H1 (cell line): ENCODE data around the gene TMEM140. TPM values are rescaled to one million over a fixed set of nuclear protein-coding genes. Genes with fewer than 3 reads are reported as not detected.

Experiments used
- CTCF ChIA-PET: fragments of 300-600 bp; sonication (Branson Sonifier 250); formaldehyde crosslinking; loops from one replicate; lab custom pipeline; 2021; ENCODE audit not compliant: partially characterized antibody; lab: Charles Lee
- POLR2A ChIA-PET: fragments of 300-600 bp; sonication (Branson Sonifier 250); formaldehyde crosslinking; loops from one replicate; lab custom pipeline; 2021; ENCODE audit warnings: inconsistent platforms; ENCODE audit not compliant: partially characterized antibody; lab: Charles Lee
- DNase-seq, 2 experiments: peaks; one replicate each; pipeline versions ENCODE4 v3.0.0 to v3.0.0-alpha.2; 2010 to 2022; ENCODE audit warnings: low spot score in 2 of 2, low read depth in 1 of 2, mixed read lengths in 1 of 2
- FAIRE-seq: peaks from 2 replicates; lab custom pipeline; 2011; peaks lifted over from hg19 to GRCh38; lab: Jason Lieb, UNC
- H2AFZ ChIP-seq: 2 replicates; pipeline ENCODE4 v1.8.1; 2012; ENCODE audit warnings: low read length, inconsistent platforms
- H2AK5ac ChIP-seq: 2 replicates; pipeline ENCODE4 v1.6.1; 2013; ENCODE audit warnings: low read depth, low read length
- H2BK120ac ChIP-seq: replicated peaks from 2 replicates; pipeline ENCODE3; 2013; ENCODE audit warnings: low read depth, low read length, inconsistent platforms
- H2BK12ac ChIP-seq: 2 replicates; pipeline ENCODE4 v1.6.1; 2013; ENCODE audit warnings: low read depth, low read length
- H2BK15ac ChIP-seq: 2 replicates; pipeline ENCODE4 v1.6.1; 2013; ENCODE audit warnings: low read length
- H2BK20ac ChIP-seq: 2 replicates; pipeline ENCODE4 v1.6.1; 2013; ENCODE audit warnings: low read length
- H2BK5ac ChIP-seq: 2 replicates; pipeline ENCODE4 v1.6.1; 2013; ENCODE audit warnings: low read depth, low read length
- H3K14ac ChIP-seq: 2 replicates; pipeline ENCODE4 v1.6.1; 2013; ENCODE audit warnings: inconsistent platforms; ENCODE audit not compliant: insufficient read length
- H3K18ac ChIP-seq: 2 replicates; pipeline ENCODE4 v1.6.1; 2013; ENCODE audit warnings: low read length; ENCODE audit errors: extremely low read depth
- H3K23ac ChIP-seq: 2 replicates; pipeline ENCODE4 v1.6.1; 2013; ENCODE audit warnings: inconsistent platforms; ENCODE audit not compliant: insufficient read length
- H3K23me2 ChIP-seq: 2 replicates; pipeline ENCODE4 v1.6.1; 2013; ENCODE audit warnings: low read depth, low read length
- H3K27ac ChIP-seq: 2 replicates; pipeline ENCODE4 v1.6.1; 2011; ENCODE audit warnings: low read depth, low read length, inconsistent platforms
- H3K27me3 ChIP-seq, 4 experiments: replicated peaks in 1 of 4; 1 replicate in 1 of 4; 2 replicates in 3 of 4; pipeline versions ENCODE4 v1.6.1 to v1.8.1; 2011 to 2013; ENCODE audit warnings: low read length in 3 of 4, mild to moderate bottlenecking in 3 of 4, inconsistent platforms in 2 of 4, mixed read lengths in 2 of 4, moderate library complexity in 1 of 4; ENCODE audit not compliant: control insufficient read depth in 3 of 4, insufficient read depth in 3 of 4; ENCODE audit errors: extremely low read depth in 1 of 4
- H3K36me3 ChIP-seq, 4 experiments: 2 replicates each; pipeline versions ENCODE4 v1.6.1 to v1.8.1; 2011 to 2013; ENCODE audit warnings: mild to moderate bottlenecking in 4 of 4, low read length in 3 of 4, moderate library complexity in 2 of 4, control low read depth in 1 of 4, inconsistent platforms in 1 of 4; ENCODE audit not compliant: insufficient read depth in 4 of 4, control insufficient read depth in 2 of 4
- H3K4ac ChIP-seq: replicated peaks from 2 replicates; pipeline ENCODE3; 2013; ENCODE audit warnings: low read length, low read depth, mixed read lengths, inconsistent platforms; ENCODE audit not compliant: insufficient read length
- H3K4me1 ChIP-seq, 4 experiments: replicated peaks in 1 of 4; 1 replicate in 1 of 4; 2 replicates in 3 of 4; pipeline versions ENCODE4 v1.6.1 to v1.8.1; 2011 to 2013; ENCODE audit warnings: low read length in 3 of 4, inconsistent platforms in 2 of 4, mixed read lengths in 1 of 4; ENCODE audit not compliant: insufficient read depth in 4 of 4, control insufficient read depth in 3 of 4
- H3K4me2 ChIP-seq, 2 experiments: 2 replicates each; pipeline versions ENCODE4 v1.6.1 to v1.8.1; 2011 to 2013; ENCODE audit warnings: low read depth in 2 of 2, low read length in 2 of 2, control low read depth in 1 of 2, inconsistent platforms in 1 of 2, mild to moderate bottlenecking in 1 of 2; ENCODE audit not compliant: insufficient read depth in 1 of 2
- H3K4me3 ChIP-seq, 4 experiments: fragments of 200-600, 300-600 bp in 1 of 4; sonication (generic), shearing (Covaris generic), sonication (Bioruptor Twin) in 1 of 4; 2 replicates each; pipeline versions ENCODE4 v1.5.1 to v1.8.1; 2011 to 2016; ENCODE audit warnings: low read length in 4 of 4, low read depth in 3 of 4, control low read depth in 2 of 4, inconsistent platforms in 2 of 4, mild to moderate bottlenecking in 2 of 4, mixed read lengths in 1 of 4, moderate library complexity in 1 of 4; ENCODE audit not compliant: insufficient read depth in 2 of 4; ENCODE audit errors: extremely low read depth in 1 of 4
- H3K56ac ChIP-seq: replicated peaks from 2 replicates; pipeline ENCODE3; 2013; ENCODE audit warnings: low read depth, mild to moderate bottlenecking, mixed read lengths, low read length, inconsistent platforms; ENCODE audit not compliant: insufficient read length
- H3K79me1 ChIP-seq: 2 replicates; pipeline ENCODE4 v1.6.1; 2013; ENCODE audit warnings: low read depth, low read length, control low read depth
- H3K79me2 ChIP-seq, 2 experiments: 2 replicates each; pipeline versions ENCODE4 v1.6.1 to v1.8.1; 2012 to 2013; ENCODE audit warnings: low read length in 2 of 2, mild to moderate bottlenecking in 2 of 2, inconsistent platforms in 1 of 2; ENCODE audit not compliant: insufficient read depth in 2 of 2, control insufficient read depth in 1 of 2
- H3K9ac ChIP-seq, 4 experiments: replicated peaks in 1 of 4; 1 replicate in 1 of 4; 2 replicates in 3 of 4; pipeline versions ENCODE4 v1.6.1 to v1.8.1; 2011 to 2013; ENCODE audit warnings: low read depth in 3 of 4, low read length in 3 of 4, control low read depth in 2 of 4, mild to moderate bottlenecking in 2 of 4, moderate library complexity in 2 of 4, inconsistent platforms in 1 of 4; ENCODE audit errors: extremely low read depth in 1 of 4
- H3K9me3 ChIP-seq, 2 experiments: 2 replicates each; pipeline versions ENCODE4 v1.6.1 to v1.8.1; 2012 to 2013; ENCODE audit warnings: mild to moderate bottlenecking in 2 of 2, moderate library complexity in 2 of 2, control low read depth in 1 of 2, inconsistent platforms in 1 of 2, low read depth in 1 of 2, low read length in 1 of 2, mixed read lengths in 1 of 2; ENCODE audit not compliant: insufficient read depth in 2 of 2
- H4K20me1 ChIP-seq, 2 experiments: replicated peaks in 1 of 2; 2 replicates each; pipeline versions ENCODE3 to v1.8.1; 2011 to 2013; ENCODE audit warnings: inconsistent platforms in 2 of 2, low read length in 2 of 2, mild to moderate bottlenecking in 1 of 2; ENCODE audit not compliant: insufficient read depth in 2 of 2, control insufficient read depth in 1 of 2
- H4K5ac ChIP-seq: 2 replicates; pipeline ENCODE4 v1.6.1; 2013; ENCODE audit warnings: low read length, low read depth, mixed read lengths, inconsistent platforms; ENCODE audit not compliant: insufficient read length
- H4K8ac ChIP-seq: 2 replicates; pipeline ENCODE4 v1.8.0; 2013; ENCODE audit warnings: mild to moderate bottlenecking, moderate library complexity, low read length, inconsistent platforms; ENCODE audit not compliant: insufficient read depth; ENCODE audit errors: extremely low read depth
- H4K91ac ChIP-seq: replicated peaks from 2 replicates; pipeline ENCODE3; 2013; ENCODE audit warnings: low read length, mixed read lengths, inconsistent platforms; ENCODE audit not compliant: insufficient read length
- CBX8 ChIP-seq: fragments of 300-800, 300-1000 bp; sonication (generic); IDR thresholded peaks from 2 replicates; pipeline ENCODE4 v1.7.1; 2016; ENCODE audit warnings: low read depth, low read length, borderline replicate concordance
- CTBP2 ChIP-seq: IDR thresholded peaks from 2 replicates; pipeline ENCODE4 v1.7.0; 2011; ENCODE audit warnings: borderline replicate concordance, mild to moderate bottlenecking, moderate library complexity, mixed read lengths, low read length; ENCODE audit not compliant: insufficient read depth, insufficient read length
- JUND ChIP-seq: IDR thresholded peaks from 2 replicates; pipeline ENCODE4 v1.6.1; 2011; ENCODE audit warnings: mild to moderate bottlenecking, improper control_type of control experiment, low read length
- NRF1 ChIP-seq: IDR thresholded peaks from 2 replicates; pipeline ENCODE4 v1.6.1; 2011; ENCODE audit warnings: mild to moderate bottlenecking, low read depth, low read length, improper control_type of control experiment
- SIRT6 ChIP-seq: IDR thresholded peaks from one replicate; pipeline ENCODE4 v1.7.1; 2012; ENCODE audit warnings: low read length, inconsistent platforms
- SP2 ChIP-seq: IDR thresholded peaks from 2 replicates; pipeline ENCODE4 v1.6.1; 2012; ENCODE audit warnings: mild to moderate bottlenecking, low read length, inconsistent platforms
- YY1 ChIP-seq: IDR thresholded peaks from 2 replicates; pipeline ENCODE4 v1.6.1; 2011; ENCODE audit warnings: low read depth, mild to moderate bottlenecking, low read length
- ZNF274 ChIP-seq: IDR thresholded peaks from 2 replicates; pipeline ENCODE4 v1.7.0; 2012; ENCODE audit warnings: low read length, borderline replicate concordance; ENCODE audit errors: extremely low read depth
- WGBS, 2 experiments: shearing (Covaris generic) in 1 of 2; methylation state at CpG; one replicate each; pipeline versions ENCODE4 v1.1.6 to v1.1.7; 2013 to 2015; ENCODE audit warnings: low lambda C conversion rate in 2 of 2, mixed read lengths in 2 of 2, inconsistent platforms in 1 of 2, low coverage in 1 of 2, missing lambda C conversion rate in 1 of 2; ENCODE audit not compliant: insufficient replicate concordance in 2 of 2, insufficient coverage in 1 of 2, insufficient read length in 1 of 2; ENCODE audit errors: extremely low coverage in 1 of 2, missing lambda C conversion rate in 1 of 2; 5-methylcytosine and 5-hydroxymethylcytosine counted together
- polyA plus RNA-seq, 7 experiments: library from polyadenylated mRNA; depleted of rRNA in 3 of 7; stranded (reverse) in 5 of 7; unstranded in 2 of 7; fragments of >200 nt in 5 of 7; fragments of 200-250 nt in 2 of 7; gene quantifications; 1 replicate in 5 of 7; 2 replicates in 1 of 7; 4 replicates in 1 of 7; pipeline versions ENCODE4 v1.2.1 to v1.2.3, GENCODE V29; 2011 to 2013; ENCODE audit warnings: missing spikeins in 2 of 7, mixed read lengths in 2 of 7
- total RNA-seq: library from RNA; stranded (reverse); fragmentation: NEBNext Ultra II Directional; extraction: Animal tissue kit (Norgen Biotek cat#: 25700); gene quantifications from 2 replicates; pipeline ENCODE4 v1.2.1, GENCODE V29; 2021

Gene TMEM140
- total and polyA plus RNA-seq, 2 of the 8 experiments (the other 6 are each of a cell fraction or from before 2014, with no cell fraction given) = not detected

DNA sequence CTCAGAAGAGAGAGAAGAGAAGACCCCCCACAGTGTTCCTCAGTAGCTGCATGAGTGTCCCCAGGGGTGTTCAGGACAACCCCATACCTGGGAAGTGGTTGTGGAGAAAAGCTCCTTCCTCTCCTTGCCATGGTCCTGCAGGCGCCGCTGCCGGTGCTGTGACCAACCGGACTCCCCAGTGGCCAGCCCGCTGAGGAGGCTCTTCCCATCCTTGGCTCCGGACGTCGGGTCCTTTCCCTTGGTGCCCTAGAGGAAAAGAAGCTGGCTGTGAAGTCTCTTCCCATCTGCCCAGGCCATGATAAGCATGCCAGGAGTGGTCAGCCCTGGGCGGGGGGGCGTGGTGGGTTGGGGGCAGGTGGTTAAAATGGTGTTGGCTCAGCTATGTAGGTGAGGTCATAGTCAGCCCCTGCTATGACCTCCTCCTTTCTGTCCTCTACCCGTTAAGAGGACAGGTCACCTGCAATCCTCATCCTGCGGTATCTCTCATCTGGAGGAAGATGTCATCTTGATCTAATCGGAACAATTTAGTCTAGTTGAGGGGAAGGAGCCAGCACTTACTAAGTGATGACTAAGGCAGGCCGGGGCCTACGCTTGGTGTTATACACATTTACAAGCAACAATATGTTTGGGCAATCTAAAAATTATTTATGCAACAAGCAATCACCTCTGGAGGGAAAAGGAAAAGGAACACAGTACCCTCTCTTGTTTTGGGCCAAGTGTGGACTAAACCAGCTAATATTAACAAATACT lies 50.2 kb downstream of the TMEM140 start:
- POLR2A ChIA-PET = interaction anchor here (0.8 kb wide), 1 partner anchor 36 kb away, joined by 3 read pairs; no protein-coding TSS in a partner anchor
- Histone ChIP-seq H3K27me3 (no peaks in the 10 kb centered on the region), H4K5ac (no peak overlapping the region), H2AK5ac (no peak overlapping the region), H3K79me1 (no peaks in the 10 kb centered on the region; the same call in 1 of the 2 replicates), H2AFZ (no peak overlapping the region), H3K9ac (no peak overlapping the region), H2BK12ac (no peak overlapping the region), H3K23ac (no peak overlapping the region), H3K56ac (no peak overlapping the region), H2BK15ac (no peak overlapping the region), H3K4me2 (no peak overlapping the region), H3K4me3 (no peak overlapping the region), H2BK5ac (no peak overlapping the region), H4K20me1 (peaks cover 0 to 3% of the 10 kb centered on the region in 2 experiments), H2BK120ac (no peak overlapping the region), H2BK20ac (no peak overlapping the region), H3K9me3 (no peaks in the 10 kb centered on the region), H4K8ac (no peak overlapping the region), H3K4me1 (peaks cover 0 to 6% (median 2%) of the 10 kb centered on the region in 4 experiments; a peak in 3 of 7 replicates), H3K27ac (no peak overlapping the region), H3K23me2 (no peaks in the 10 kb centered on the region), H3K4ac (no peak overlapping the region), H3K18ac (no peak overlapping the region), H4K91ac (no peak overlapping the region), H3K14ac (no peak overlapping the region), H3K79me2 (no peaks in the 10 kb centered on the region), H3K36me3 (0 out of 8 replicates have a peak, but pooled peaks cover 0 to 6% (median 0%) of the 10 kb centered on the region in 4 experiments)
- WGBS, 2 experiments = 93% methylated on average over 15 of the region's 15 CpGs; no CpG with 5 or more reads in 1 of the 2 experiments
- CTCF ChIA-PET = interaction anchor here (1.1 to 1.4 kb wide), 3 partner anchors 9 to 40 kb away, joined by 3 read pairs; no protein-coding TSS in a partner anchor
- DNase-seq = no peak
- no peak for FAIRE-seq
- TF ChIP-seq SIRT6 (no peak), CTBP2 (no peak), SP2 (no peak), ZNF274 (no peak), NRF1 (no peak), YY1 (no peak), JUND (no peak), CBX8 (no peak)
